NCI-H748 treated with DMSO at 0.1 percent for 48 hours (cell line): ENCODE results near the gene OR13J1.

ENCODE experiments used
- DNase-seq: peaks from one replicate; lab custom pipeline; 2025; lab: John Stamatoyannopoulos, UW

OR13J1 gene

GRCh38 chr9:35858458-35858857, 11.7 kb downstream of the OR13J1 start:
- DNase-seq: no peak

- DNase-seq: no peak
Measured at GRCh38 chr9:35856882-35857281, 13.3 kb downstream of the OR13J1 start.

- no peak for DNase-seq
Measured at GRCh38 chr9:35856206-35856605, 14.0 kb downstream of the OR13J1 start.

GRCh38 chr9:35854091-35854762, 16.0 kb downstream of the OR13J1 start:
- DNase-seq: no peak

GRCh38 chr9:35852876-35853865, 17.0 kb downstream of the OR13J1 start:
- no peak for DNase-seq

GRCh38 chr9:35852267-35852815, 17.9 kb downstream of the OR13J1 start:
- no peak for DNase-seq

- DNase-seq: no peak
Measured at GRCh38 chr9:35847792-35848572, 22.2 kb downstream of the OR13J1 start.

GRCh38 chr9:35845824-35846771, 24.1 kb downstream of the OR13J1 start:
- DNase-seq: no peak

GRCh38 chr9:35844628-35845270, 25.5 kb downstream of the OR13J1 start:
- DNase-seq: no peak

GRCh38 chr9:35842795-35843194, 27.4 kb downstream of the OR13J1 start:
- DNase-seq: no peak

- DNase-seq: no peak
Measured at GRCh38 chr9:35842020-35842745, 28.0 kb downstream of the OR13J1 start.

- DNase-seq: no peak
Measured at GRCh38 chr9:35841645-35841900, 28.6 kb downstream of the OR13J1 start.

- no peak for DNase-seq
Measured at GRCh38 chr9:35840881-35841644, 29.1 kb downstream of the OR13J1 start.

- no peak for DNase-seq
Measured at GRCh38 chr9:35839926-35840325, 30.3 kb downstream of the OR13J1 start.

- no peak for DNase-seq
Measured at GRCh38 chr9:35836595-35836994, 33.6 kb downstream of the OR13J1 start.

GRCh38 chr9:35835766-35836165, 34.4 kb downstream of the OR13J1 start:
- DNase-seq: no peak

- no peak for DNase-seq
Measured at GRCh38 chr9:35835216-35835632, 35.0 kb downstream of the OR13J1 start.

- no peak for DNase-seq
Measured at GRCh38 chr9:35834260-35835215, 35.7 kb downstream of the OR13J1 start.
